GM18511 (cell line): ENCODE data around the gene SPINDOC.
A peak's percentile ranks its signal among the peaks of the same experiment; 100 is the strongest.
"Not testable (repeated sequence)": the region's sequence is repeated elsewhere in the genome, so short reads cannot be mapped to it uniquely, and the experiment has no call there.

Source experiments
- ATAC-seq: cut with Tn5 transposase; IDR thresholded peaks from one replicate; pipeline ENCODE4 v1.9.1; 2021; ENCODE audit warnings: mild to moderate bottlenecking, moderate library complexity; ENCODE audit not compliant: unreplicated experiment

SPINDOC gene

GRCh38 chr11:63813035-63813562, at the start of gene SPINDOC:
Gene SPINDOC (plus strand): TSS chr11:63813456. CDS start chr11:63813687, 231 bp downstream.
- peak; percentile 85 for ATAC-seq

GRCh38 chr11:63763496-63764339, 49.5 kb upstream of the SPINDOC start:
- no peak for ATAC-seq

GRCh38 chr11:63764340-63764678, 48.9 kb upstream of the SPINDOC start:
- no peak for ATAC-seq

- no peak for ATAC-seq
Observed at GRCh38 chr11:63764679-63765647, 48.3 kb upstream of the SPINDOC start.

- ATAC-seq: no peak
Observed at GRCh38 chr11:63765688-63766241, 47.5 kb upstream of the SPINDOC start.

- ATAC-seq: no peak
Observed at GRCh38 chr11:63766531-63767235, 46.6 kb upstream of the SPINDOC start.

GRCh38 chr11:63767267-63767564, 46.0 kb upstream of the SPINDOC start:
- no peak for ATAC-seq

GRCh38 chr11:63767565-63768236, 45.6 kb upstream of the SPINDOC start:
- ATAC-seq: peak; percentile 43

- peak; percentile 67 for ATAC-seq
Observed at GRCh38 chr11:63768237-63769041, 44.8 kb upstream of the SPINDOC start, which contains the start of gene ZFTA. Gene ZFTA (minus strand): TSS chr11:63768775. CDS start chr11:63768622, 153 bp downstream.

GRCh38 chr11:63769042-63769713, 44.1 kb upstream of the SPINDOC start:
- peak; percentile 39 for ATAC-seq

- no peak for ATAC-seq
Observed at GRCh38 chr11:63769714-63770455, 43.4 kb upstream of the SPINDOC start.

- ATAC-seq: no peak
Observed at GRCh38 chr11:63770763-63771162, 42.5 kb upstream of the SPINDOC start.

- ATAC-seq: not testable (repeated sequence)
Observed at GRCh38 chr11:63771741-63772318, 41.4 kb upstream of the SPINDOC start.

- no peak for ATAC-seq
Observed at GRCh38 chr11:63775191-63775590, 38.1 kb upstream of the SPINDOC start.

- no peak for ATAC-seq
Observed at GRCh38 chr11:63779039-63779438, 34.2 kb upstream of the SPINDOC start.

- ATAC-seq: no peak
Observed at GRCh38 chr11:63782749-63783148, 30.5 kb upstream of the SPINDOC start.

- ATAC-seq: no peak
Observed at GRCh38 chr11:63783925-63784592, 29.2 kb upstream of the SPINDOC start.
